Activated CD8-positive, alpha-beta memory T cell treated with anti-CD3 and anti-CD28 coated beads for 48 hours (primary cell): Measurements from ENCODE around the gene TRAPPC11.
A peak's percentile ranks its signal among the peaks of the same experiment; 100 is the strongest.
"Not testable (repeated sequence)": the region's sequence is repeated elsewhere in the genome, so short reads cannot be mapped to it uniquely, and the experiment has no call there.

ENCODE experiments used
- DNase-seq, 3 experiments: peaks; one replicate each; pipeline ENCODE4 v3.0.0-alpha.2; 2020; ENCODE audit warnings: low read depth in 2 of 3, low spot score in 2 of 3

Gene TRAPPC11

GRCh38 chr4:183659029-183659871 is at the start of gene TRAPPC11, which contains the start of gene RWDD4:
Gene TRAPPC11, plus strand, starts transcription at chr4:183659293. Its CDS starts 4,575 bp downstream, at chr4:183663868.
Gene RWDD4, minus strand, starts transcription at chr4:183659185. Its CDS starts 233 bp downstream, at chr4:183658952.
- peak; percentile 71 to 86 (median 82) for DNase-seq

- no peak for DNase-seq
Measured at GRCh38 chr4:183610033-183610432, 49.1 kb upstream of the TRAPPC11 start.

GRCh38 chr4:183610613-183611012 is 48.5 kb upstream of the TRAPPC11 start:
- no peak for DNase-seq

- no peak for DNase-seq
Measured at GRCh38 chr4:183611210-183611830, 47.8 kb upstream of the TRAPPC11 start.

- no peak for DNase-seq
Measured at GRCh38 chr4:183612329-183613250, 46.5 kb upstream of the TRAPPC11 start.

- DNase-seq = no peak
Measured at GRCh38 chr4:183617075-183617474, 42.0 kb upstream of the TRAPPC11 start.

GRCh38 chr4:183618681-183619080 is 40.4 kb upstream of the TRAPPC11 start:
- DNase-seq = no peak

- DNase-seq = no peak
Measured at GRCh38 chr4:183620421-183620820, 38.7 kb upstream of the TRAPPC11 start.

GRCh38 chr4:183621875-183622274 is 37.2 kb upstream of the TRAPPC11 start:
- DNase-seq = no peak

GRCh38 chr4:183624548-183624947 is 34.5 kb upstream of the TRAPPC11 start:
- no peak for DNase-seq

- DNase-seq = no peak
Measured at GRCh38 chr4:183626168-183626567, 32.9 kb upstream of the TRAPPC11 start.

- not testable (repeated sequence) for DNase-seq
Measured at GRCh38 chr4:183627286-183627685, 31.8 kb upstream of the TRAPPC11 start.

GRCh38 chr4:183627979-183628588 is 31.0 kb upstream of the TRAPPC11 start:
- no peak for DNase-seq

GRCh38 chr4:183631577-183632198 is 27.4 kb upstream of the TRAPPC11 start:
- no peak for DNase-seq

GRCh38 chr4:183632689-183633088 is 26.4 kb upstream of the TRAPPC11 start:
- no peak for DNase-seq

- DNase-seq = no peak
Measured at GRCh38 chr4:183633476-183634400, 25.4 kb upstream of the TRAPPC11 start.

- no peak for DNase-seq
Measured at GRCh38 chr4:183635321-183635720, 23.8 kb upstream of the TRAPPC11 start.

- DNase-seq = no peak
Measured at GRCh38 chr4:183635741-183636140, 23.4 kb upstream of the TRAPPC11 start.

GRCh38 chr4:183636503-183636902 is 22.6 kb upstream of the TRAPPC11 start:
- DNase-seq = no peak
